ENCODE results near the gene AGTRAP. TPM values are rescaled to one million over a fixed set of nuclear protein-coding genes. Genes with fewer than 3 reads are reported as not detected.

The AGTRAP gene
- total RNA-seq, 1 donor from 2014 or later = 38.6 TPM

- no peak for DNase-seq (ENCODE audit: extremely low spot score, unreplicated experiment)
- no peak for TF ChIP-seq CTCF (conservative IDR thresholded peaks at IDR 0.05)
- Mint-ChIP-seq H3K9me3 (no peaks in the 10 kb centered on the region), H3K4me1 (ENCODE audit: unreplicated experiment) (peaks cover 21% of the 10 kb centered on the region), H3K27me3 (no peaks in the 10 kb centered on the region), H3K27ac (no peak overlapping the region), H3K4me3 (no peak overlapping the region), H3K36me3 (peaks cover 5% of the 10 kb centered on the region)
These were observed 64.4 kb downstream of the AGTRAP start for GRCh38 chr1:11800391-11800755.

Other genes with a start within 250 kb of the AGTRAP start
- gene FBXO2, start 81.7 kb upstream of the AGTRAP start, total RNA-seq (ENCODE audit: low replicate concordance) = 5.9 and 7.4 TPM in 2 replicates
- gene FBXO44, start 81.3 kb upstream of the AGTRAP start, total RNA-seq (ENCODE audit: low replicate concordance) = 14.1 and 24.8 TPM in 2 replicates
- gene FBXO6, start 71.9 kb upstream of the AGTRAP start, total RNA-seq (ENCODE audit: low replicate concordance) = 4.3 and 6.5 TPM in 2 replicates
- gene MAD2L2, start 55.0 kb upstream of the AGTRAP start, total RNA-seq (ENCODE audit: low replicate concordance) = 45.0 and 70.7 TPM in 2 replicates
- 1.1 and 13.5 TPM in 2 replicates for gene DRAXIN, start 44.4 kb upstream of the AGTRAP start, total RNA-seq (ENCODE audit: low replicate concordance)
- gene C1orf167, start 26.1 kb downstream of the AGTRAP start, total RNA-seq (ENCODE audit: low replicate concordance) = 0.40 TPM in 1 of 2 replicates, not detected in the other
- gene MTHFR, start 69.8 kb downstream of the AGTRAP start, total RNA-seq (ENCODE audit: low replicate concordance) = 30.1 and 33.4 TPM in 2 replicates
- 21.3 and 31.1 TPM in 2 replicates for gene CLCN6, start 70.1 kb downstream of the AGTRAP start, total RNA-seq (ENCODE audit: low replicate concordance)
- not detected in 2 replicates for gene NPPA, start 111.6 kb downstream of the AGTRAP start, total RNA-seq (ENCODE audit: low replicate concordance)
- 0.71 and 1.7 TPM in 2 replicates for gene NPPB, start 122.8 kb downstream of the AGTRAP start, total RNA-seq (ENCODE audit: low replicate concordance)
- 39.5 and 50.3 TPM in 2 replicates for gene KIAA2013, start 190.3 kb downstream of the AGTRAP start, total RNA-seq (ENCODE audit: low replicate concordance)
- 81.8 and 110 TPM in 2 replicates for gene PLOD1, start 198.6 kb downstream of the AGTRAP start, total RNA-seq (ENCODE audit: low replicate concordance)
- 71.4 and 72.3 TPM in 2 replicates for gene MFN2, start 244.3 kb downstream of the AGTRAP start, total RNA-seq (ENCODE audit: low replicate concordance)

Measured in type B pancreatic cell (in vitro differentiated cells).